Measurements from ENCODE around the gene WDR38.

DNA sequence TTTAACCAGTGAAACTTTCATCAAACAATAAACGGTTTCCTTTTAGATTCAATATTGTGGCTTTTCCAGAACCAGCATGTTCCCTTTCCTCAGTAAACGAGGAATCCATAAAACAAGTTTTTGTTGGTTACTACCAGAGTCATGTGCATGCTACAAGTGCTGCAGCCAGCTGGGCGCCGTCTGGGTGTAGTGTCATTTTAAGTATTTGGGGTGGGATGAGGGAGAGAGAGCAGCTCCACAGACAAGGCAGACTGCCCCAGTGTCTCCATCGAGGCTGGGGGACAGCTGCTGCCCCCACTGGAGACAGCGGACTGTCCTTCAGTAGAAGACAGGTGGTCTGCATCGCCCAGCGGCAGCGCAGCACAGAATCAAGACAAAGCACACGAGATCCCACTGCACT, 26.0 kb downstream of the WDR38 start:
- TF ChIP-seq, protein P1, sequence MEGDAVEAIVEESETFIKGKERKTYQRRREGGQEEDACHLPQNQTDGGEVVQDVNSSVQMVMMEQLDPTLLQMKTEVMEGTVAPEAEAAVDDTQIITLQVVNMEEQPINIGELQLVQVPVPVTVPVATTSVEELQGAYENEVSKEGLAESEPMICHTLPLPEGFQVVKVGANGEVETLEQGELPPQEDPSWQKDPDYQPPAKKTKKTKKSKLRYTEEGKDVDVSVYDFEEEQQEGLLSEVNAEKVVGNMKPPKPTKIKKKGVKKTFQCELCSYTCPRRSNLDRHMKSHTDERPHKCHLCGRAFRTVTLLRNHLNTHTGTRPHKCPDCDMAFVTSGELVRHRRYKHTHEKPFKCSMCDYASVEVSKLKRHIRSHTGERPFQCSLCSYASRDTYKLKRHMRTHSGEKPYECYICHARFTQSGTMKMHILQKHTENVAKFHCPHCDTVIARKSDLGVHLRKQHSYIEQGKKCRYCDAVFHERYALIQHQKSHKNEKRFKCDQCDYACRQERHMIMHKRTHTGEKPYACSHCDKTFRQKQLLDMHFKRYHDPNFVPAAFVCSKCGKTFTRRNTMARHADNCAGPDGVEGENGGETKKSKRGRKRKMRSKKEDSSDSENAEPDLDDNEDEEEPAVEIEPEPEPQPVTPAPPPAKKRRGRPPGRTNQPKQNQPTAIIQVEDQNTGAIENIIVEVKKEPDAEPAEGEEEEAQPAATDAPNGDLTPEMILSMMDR (conservative IDR thresholded peaks at IDR 0.05; ENCODE audit: low read length) = no peak
- TF ChIP-seq EZH2phosphoT487 (IDR thresholded peaks at IDR 0.05; ENCODE audit: borderline replicate concordance) = no peak

Measured in Loucy (cell line).